GM10248 (cell line): ENCODE data around the gene SPEG.

Experiments used
- CTCF ChIA-PET: fragments of 300-600 bp; sonication (Branson Sonifier 250); formaldehyde crosslinking; extraction: SDS; loops from one replicate; lab custom pipeline; 2021; ENCODE audit warnings: antibody characterized with exemption; lab: Yijun Ruan, JAX
- POLR2A ChIA-PET: fragments of 350-650 bp; sonication (Branson Sonifier 250); formaldehyde crosslinking; extraction: SDS; loops from one replicate; lab custom pipeline; 2020; ENCODE audit warnings: antibody characterized with exemption; lab: Yijun Ruan, JAX
- DNase-seq: peaks from one replicate; pipeline ENCODE4 v3.0.0; 2012; ENCODE audit errors: extremely low spot score
- CTCF ChIP-seq: IDR thresholded peaks from 2 replicates; pipeline ENCODE4 v1.5.1; 2012; ENCODE audit warnings: mild to moderate bottlenecking, low read depth; ENCODE audit errors: extremely low read depth, missing control alignments, control extremely low read depth

The SPEG gene

DNA sequence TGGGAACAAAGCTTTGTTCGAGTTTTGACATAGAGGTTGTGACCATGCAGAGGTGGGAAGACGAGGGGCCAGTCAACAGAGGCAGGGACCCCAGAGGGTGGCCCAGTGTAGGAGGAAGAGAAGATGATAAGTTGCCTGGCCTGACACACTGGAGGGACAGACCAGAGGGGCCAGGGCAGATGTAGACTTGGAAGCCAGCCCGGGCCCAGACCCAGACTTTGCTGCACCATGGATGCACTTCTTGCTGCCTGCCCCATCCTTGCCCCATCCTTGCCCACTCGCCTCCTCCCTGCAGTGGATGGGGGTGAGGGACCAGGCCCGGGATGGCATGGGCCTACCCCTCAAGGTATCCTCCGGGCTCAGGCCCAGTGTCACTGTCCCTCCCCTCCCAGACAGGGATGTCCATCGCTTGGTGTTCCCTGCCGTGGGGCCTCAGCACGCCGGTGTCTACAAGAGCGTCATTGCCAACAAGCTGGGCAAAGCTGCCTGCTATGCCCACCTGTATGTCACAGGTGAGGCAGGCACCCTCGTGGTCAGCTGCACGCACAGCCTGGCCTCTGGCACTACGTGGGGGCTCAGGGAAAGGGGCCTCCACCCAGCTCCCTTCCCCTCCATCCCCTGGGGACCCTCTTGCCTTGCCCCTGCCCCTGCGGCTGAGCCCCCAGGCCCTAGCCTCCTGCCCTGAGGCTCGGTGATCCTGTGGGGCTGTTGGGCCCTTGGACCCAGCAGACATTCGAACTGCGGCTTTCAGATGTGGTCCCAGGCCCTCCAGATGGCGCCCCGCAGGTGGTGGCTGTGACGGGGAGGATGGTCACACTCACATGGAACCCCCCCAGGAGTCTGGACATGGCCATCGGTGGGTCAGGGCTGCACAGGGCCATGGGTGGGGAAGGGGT, 37.1 kb downstream of the SPEG start:
- no peak for DNase-seq
- TF ChIP-seq CTCF = no peak
- ChIA-PET CTCF (interaction anchor here (1.2 to 10.1 kb wide), 2 partner anchors 48 to 58 kb away, joined by 3 to 77 read pairs; no protein-coding TSS in a partner anchor), POLR2A (no interaction called here)

GRCh38 chr2:219472629-219473187, 38.1 kb downstream of the SPEG start:
- CTCF ChIA-PET = interaction anchor here (0.7 to 10.1 kb wide), 4 partner anchors 11 to 70 kb away, joined by 3 to 77 read pairs (median 4); no protein-coding TSS in a partner anchor
- no peak for TF ChIP-seq CTCF
- POLR2A ChIA-PET = no interaction called here
- DNase-seq = no peak

DNA sequence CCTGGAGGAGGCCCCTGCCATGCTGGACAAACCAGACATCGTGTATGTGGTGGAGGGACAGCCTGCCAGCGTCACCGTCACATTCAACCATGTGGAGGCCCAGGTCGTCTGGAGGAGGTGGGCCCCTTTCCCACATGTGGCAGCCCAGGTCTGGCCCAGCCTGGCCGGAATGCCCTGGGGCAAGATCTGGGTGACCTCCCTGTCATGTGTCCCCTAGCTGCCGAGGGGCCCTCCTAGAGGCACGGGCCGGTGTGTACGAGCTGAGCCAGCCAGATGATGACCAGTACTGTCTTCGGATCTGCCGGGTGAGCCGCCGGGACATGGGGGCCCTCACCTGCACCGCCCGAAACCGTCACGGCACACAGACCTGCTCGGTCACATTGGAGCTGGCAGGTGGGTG, 38.9 kb downstream of the SPEG start:
- ChIA-PET CTCF (interaction anchor here (0.7 to 10.1 kb wide), 5 partner anchors 10 to 71 kb away, joined by 3 to 77 read pairs (median 4); a partner anchor contains a TSS), POLR2A (no interaction called here)
- TF ChIP-seq CTCF = no peak
- no peak for DNase-seq

DNA sequence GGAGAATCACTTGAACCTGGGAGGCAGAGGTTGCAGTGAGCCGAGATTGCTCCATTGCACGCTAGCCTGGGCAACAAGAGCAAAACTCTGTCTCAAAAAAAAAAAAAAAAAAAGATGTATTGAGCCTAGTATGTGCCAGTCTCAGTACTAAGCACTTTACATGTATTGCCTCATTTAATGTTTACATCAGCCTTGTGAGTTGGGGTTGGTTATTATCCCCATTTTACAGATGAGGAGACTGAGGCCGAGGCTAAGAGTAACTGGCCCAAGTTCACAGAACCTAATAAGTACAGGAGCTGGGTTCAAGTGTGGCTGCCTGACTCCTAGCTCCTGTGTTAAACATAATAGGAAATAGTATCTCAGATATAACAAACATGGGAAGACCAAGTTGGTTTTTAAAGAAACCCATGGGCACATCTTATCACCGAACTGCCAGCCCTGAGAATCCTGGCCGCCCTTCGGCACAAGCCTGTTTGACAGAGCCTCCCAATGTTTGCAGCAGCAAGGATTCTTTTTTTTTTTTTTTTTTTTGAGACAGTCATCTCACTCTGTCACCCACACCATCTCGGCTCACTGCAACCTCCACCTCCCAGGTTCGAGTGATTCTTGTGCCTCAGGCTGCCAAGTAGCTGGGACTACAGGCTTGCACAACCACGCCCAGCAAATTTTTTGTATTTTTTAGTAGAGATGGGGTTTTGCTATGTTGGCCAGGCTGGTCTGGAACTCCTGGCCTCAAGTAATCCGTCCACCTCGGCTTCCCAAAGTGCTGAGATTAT, 39.8 kb downstream of the SPEG start:
- no peak for TF ChIP-seq CTCF
- DNase-seq = no peak
- POLR2A ChIA-PET = no interaction called here
- CTCF ChIA-PET = interaction anchor here (1.2 to 10.1 kb wide), 7 partner anchors 18 to 86 kb away, joined by 3 to 77 read pairs (median 9); a partner anchor contains a TSS

GRCh38 chr2:219475278-219475677, 40.6 kb downstream of the SPEG start:
- POLR2A ChIA-PET = no interaction called here
- CTCF ChIA-PET = interaction anchor here (1.0 to 10.1 kb wide), 13 partner anchors 11 to 85 kb away, joined by 3 to 77 read pairs (median 5); partner anchors contain the start of gene GMPPA
- DNase-seq = no peak
- no peak for TF ChIP-seq CTCF
